HepG2 (cell line): ENCODE data around the gene PRRT2. TPM values are rescaled to one million over a fixed set of nuclear protein-coding genes. Genes with fewer than 3 reads are reported as not detected.

Experiments used
- HMGA1 ChIP-seq: sonication (generic); formaldehyde crosslinking; conservative IDR thresholded peaks from 2 replicates; pipeline ENCODE4 v1.4.0; 2020; ENCODE audit warnings: missing genetic modification reagents
- KLF15 ChIP-seq: sonication (generic); formaldehyde crosslinking; IDR thresholded peaks from 2 replicates; pipeline ENCODE4 v1.8.1; 2023; ENCODE audit warnings: borderline replicate concordance, mild to moderate bottlenecking, inconsistent platforms, missing genetic modification reagents, mixed read lengths
- NCOA1 ChIP-seq: sonication (generic); formaldehyde crosslinking; IDR thresholded peaks from 2 replicates; pipeline ENCODE4 v1.9.0; 2021; ENCODE audit warnings: missing genetic modification reagents
- PHF5A ChIP-seq: IDR thresholded peaks from one replicate; pipeline ENCODE4 v1.6.1; 2018; ENCODE audit warnings: low read depth, missing genetic modification reagents; ENCODE audit not compliant: unreplicated experiment
- ZMYM3 ChIP-seq: sonication (generic); formaldehyde crosslinking; IDR thresholded peaks from 2 replicates; pipeline ENCODE4 v1.5.1; 2020; ENCODE audit warnings: mild to moderate bottlenecking, missing genetic modification reagents
- ZNF124 ChIP-seq: sonication (generic); formaldehyde crosslinking; IDR thresholded peaks from 2 replicates; pipeline ENCODE4 v1.4.0; 2020; ENCODE audit warnings: missing genetic modification reagents
- ZNF30 ChIP-seq: sonication (generic); formaldehyde crosslinking; IDR thresholded peaks from 2 replicates; pipeline ENCODE4 v1.5.0; 2020; ENCODE audit warnings: mild to moderate bottlenecking, missing genetic modification reagents
- ZNF318 ChIP-seq: sonication (generic); formaldehyde crosslinking; IDR thresholded peaks from 2 replicates; pipeline ENCODE4 v1.4.0; 2020; ENCODE audit warnings: mild to moderate bottlenecking, missing genetic modification reagents
- ZNF572 ChIP-seq: sonication (generic); formaldehyde crosslinking; IDR thresholded peaks from 2 replicates; pipeline ENCODE4 v1.5.1; 2020; ENCODE audit warnings: mild to moderate bottlenecking, missing genetic modification reagents
- ZNF605 ChIP-seq: sonication (generic); formaldehyde crosslinking; IDR thresholded peaks from 2 replicates; pipeline ENCODE4 v1.8.0; 2022; ENCODE audit warnings: mild to moderate bottlenecking, missing genetic modification reagents
- polyA plus RNA-seq, 8 experiments: library from polyadenylated mRNA; depleted of rRNA in 3 of 8; stranded (reverse) in 7 of 8; unstranded in 1 of 8; fragments of >200 nt; fragmentation: Illumina TruSeq in 4 of 8; extraction: Trizol in 4 of 8; gene quantifications; 2 replicates each; pipeline versions ENCODE4 v1.2.1 to v1.2.3, GENCODE V29; 2011 to 2016; ENCODE audit warnings: low read depth in 4 of 8, missing spikeins in 1 of 8, mixed read lengths in 1 of 8; ENCODE audit not compliant: insufficient read depth in 1 of 8
- total RNA-seq, 5 experiments: library from RNA; depleted of rRNA; stranded (reverse); fragments of >200 nt; fragmentation: Illumina TruSeq; extraction: Trizol; gene quantifications; 2 replicates each; pipeline ENCODE4 v1.2.3, GENCODE V29; 2016; ENCODE audit warnings: low read depth in 1 of 5
- TF ChIP-seq, protein P1 (sequence below): sonication (generic); formaldehyde crosslinking; IDR thresholded peaks from 2 replicates; pipeline ENCODE4 v1.5.1; 2020; ENCODE audit warnings: missing genetic modification reagents, mild to moderate bottlenecking, borderline replicate concordance
- TF ChIP-seq, protein P2 (sequence below): sonication (generic); formaldehyde crosslinking; IDR thresholded peaks from 2 replicates; pipeline ENCODE4 v1.4.0; 2020; ENCODE audit warnings: missing genetic modification reagents
- TF ChIP-seq, protein P3 (sequence below): IDR thresholded peaks from 2 replicates; pipeline ENCODE4 v1.6.1; 2016; ENCODE audit warnings: mild to moderate bottlenecking

Gene PRRT2
- total and polyA plus RNA-seq, 2 of the 13 experiments (the other 11 are each of a cell fraction or from before 2014, with no cell fraction given): 0.51 to 1.1 TPM

DNA sequence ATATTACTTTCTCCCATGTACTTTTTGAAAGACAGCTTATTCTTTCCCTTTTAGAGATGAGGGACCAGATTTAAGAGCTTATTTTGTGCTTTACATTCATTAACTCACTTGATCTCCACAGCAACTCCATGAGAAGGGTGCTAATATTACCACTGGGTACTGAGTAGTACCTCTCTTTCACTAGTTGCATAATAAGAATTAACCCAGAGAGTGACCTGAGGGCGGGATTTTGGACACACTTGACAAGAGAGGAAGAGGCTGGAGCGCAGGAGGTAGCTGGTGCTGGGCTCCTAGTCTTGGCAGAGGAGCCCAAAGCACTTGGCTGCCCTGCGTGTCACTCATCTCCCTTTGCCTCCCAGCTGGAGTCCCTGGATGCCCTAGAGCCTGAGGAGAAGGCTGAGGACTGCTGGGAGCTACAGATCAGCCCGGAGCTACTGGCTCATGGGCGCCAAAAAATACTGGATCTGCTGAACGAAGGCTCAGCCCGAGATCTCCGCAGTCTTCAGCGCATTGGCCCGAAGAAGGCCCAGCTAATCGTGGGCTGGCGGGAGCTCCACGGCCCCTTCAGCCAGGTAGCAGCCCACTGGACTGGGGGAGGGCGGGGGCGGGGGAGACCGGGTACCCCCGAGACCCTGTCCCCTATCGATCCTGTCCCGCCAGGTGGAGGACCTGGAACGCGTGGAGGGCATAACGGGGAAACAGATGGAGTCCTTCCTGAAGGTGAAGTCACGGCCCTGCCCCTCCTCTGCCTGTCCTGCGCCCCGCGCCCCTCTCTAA lies 7.3 kb upstream of the PRRT2 start (continued):
- TF ChIP-seq ZNF318 (CRISPR knock-in tag): no peak
- TF ChIP-seq, protein P1, sequence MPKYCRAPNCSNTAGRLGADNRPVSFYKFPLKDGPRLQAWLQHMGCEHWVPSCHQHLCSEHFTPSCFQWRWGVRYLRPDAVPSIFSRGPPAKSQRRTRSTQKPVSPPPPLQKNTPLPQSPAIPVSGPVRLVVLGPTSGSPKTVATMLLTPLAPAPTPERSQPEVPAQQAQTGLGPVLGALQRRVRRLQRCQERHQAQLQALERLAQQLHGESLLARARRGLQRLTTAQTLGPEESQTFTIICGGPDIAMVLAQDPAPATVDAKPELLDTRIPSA (CRISPR knock-in tag): no peak
- no peak for TF ChIP-seq ZNF605 (CRISPR knock-in tag)
- TF ChIP-seq NCOA1 (CRISPR knock-in tag): peak; percentile 93; the same call in 1 of the 2 replicates
- TF ChIP-seq ZNF30 (CRISPR knock-in tag): 0 out of 2 replicates have a peak, but pooled peaks have one; percentile 38
- no peak for TF ChIP-seq HMGA1 (CRISPR knock-in tag)
- no peak for TF ChIP-seq ZNF572
- no peak for TF ChIP-seq ZNF124
- TF ChIP-seq, protein P2, sequence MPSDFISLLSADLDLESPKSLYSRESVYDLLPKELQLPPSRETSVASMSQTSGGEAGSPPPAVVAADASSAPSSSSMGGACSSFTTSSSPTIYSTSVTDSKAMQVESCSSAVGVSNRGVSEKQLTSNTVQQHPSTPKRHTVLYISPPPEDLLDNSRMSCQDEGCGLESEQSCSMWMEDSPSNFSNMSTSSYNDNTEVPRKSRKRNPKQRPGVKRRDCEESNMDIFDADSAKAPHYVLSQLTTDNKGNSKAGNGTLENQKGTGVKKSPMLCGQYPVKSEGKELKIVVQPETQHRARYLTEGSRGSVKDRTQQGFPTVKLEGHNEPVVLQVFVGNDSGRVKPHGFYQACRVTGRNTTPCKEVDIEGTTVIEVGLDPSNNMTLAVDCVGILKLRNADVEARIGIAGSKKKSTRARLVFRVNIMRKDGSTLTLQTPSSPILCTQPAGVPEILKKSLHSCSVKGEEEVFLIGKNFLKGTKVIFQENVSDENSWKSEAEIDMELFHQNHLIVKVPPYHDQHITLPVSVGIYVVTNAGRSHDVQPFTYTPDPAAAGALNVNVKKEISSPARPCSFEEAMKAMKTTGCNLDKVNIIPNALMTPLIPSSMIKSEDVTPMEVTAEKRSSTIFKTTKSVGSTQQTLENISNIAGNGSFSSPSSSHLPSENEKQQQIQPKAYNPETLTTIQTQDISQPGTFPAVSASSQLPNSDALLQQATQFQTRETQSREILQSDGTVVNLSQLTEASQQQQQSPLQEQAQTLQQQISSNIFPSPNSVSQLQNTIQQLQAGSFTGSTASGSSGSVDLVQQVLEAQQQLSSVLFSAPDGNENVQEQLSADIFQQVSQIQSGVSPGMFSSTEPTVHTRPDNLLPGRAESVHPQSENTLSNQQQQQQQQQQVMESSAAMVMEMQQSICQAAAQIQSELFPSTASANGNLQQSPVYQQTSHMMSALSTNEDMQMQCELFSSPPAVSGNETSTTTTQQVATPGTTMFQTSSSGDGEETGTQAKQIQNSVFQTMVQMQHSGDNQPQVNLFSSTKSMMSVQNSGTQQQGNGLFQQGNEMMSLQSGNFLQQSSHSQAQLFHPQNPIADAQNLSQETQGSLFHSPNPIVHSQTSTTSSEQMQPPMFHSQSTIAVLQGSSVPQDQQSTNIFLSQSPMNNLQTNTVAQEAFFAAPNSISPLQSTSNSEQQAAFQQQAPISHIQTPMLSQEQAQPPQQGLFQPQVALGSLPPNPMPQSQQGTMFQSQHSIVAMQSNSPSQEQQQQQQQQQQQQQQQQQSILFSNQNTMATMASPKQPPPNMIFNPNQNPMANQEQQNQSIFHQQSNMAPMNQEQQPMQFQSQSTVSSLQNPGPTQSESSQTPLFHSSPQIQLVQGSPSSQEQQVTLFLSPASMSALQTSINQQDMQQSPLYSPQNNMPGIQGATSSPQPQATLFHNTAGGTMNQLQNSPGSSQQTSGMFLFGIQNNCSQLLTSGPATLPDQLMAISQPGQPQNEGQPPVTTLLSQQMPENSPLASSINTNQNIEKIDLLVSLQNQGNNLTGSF (CRISPR knock-in tag): no peak; the same call in 1 of the 2 replicates
- no peak for TF ChIP-seq KLF15 (CRISPR knock-in tag)
- TF ChIP-seq PHF5A: no peak
- no peak for TF ChIP-seq ZMYM3 (CRISPR knock-in tag)
- TF ChIP-seq, protein P3, sequence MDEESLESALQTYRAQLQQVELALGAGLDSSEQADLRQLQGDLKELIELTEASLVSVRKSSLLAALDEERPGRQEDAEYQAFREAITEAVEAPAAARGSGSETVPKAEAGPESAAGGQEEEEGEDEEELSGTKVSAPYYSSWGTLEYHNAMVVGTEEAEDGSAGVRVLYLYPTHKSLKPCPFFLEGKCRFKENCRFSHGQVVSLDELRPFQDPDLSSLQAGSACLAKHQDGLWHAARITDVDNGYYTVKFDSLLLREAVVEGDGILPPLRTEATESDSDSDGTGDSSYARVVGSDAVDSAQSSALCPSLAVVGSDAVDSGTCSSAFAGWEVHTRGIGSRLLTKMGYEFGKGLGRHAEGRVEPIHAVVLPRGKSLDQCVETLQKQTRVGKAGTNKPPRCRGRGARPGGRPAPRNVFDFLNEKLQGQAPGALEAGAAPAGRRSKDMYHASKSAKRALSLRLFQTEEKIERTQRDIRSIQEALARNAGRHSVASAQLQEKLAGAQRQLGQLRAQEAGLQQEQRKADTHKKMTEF (CRISPR knock-in tag): no peak
